Measurements from ENCODE around the gene OR1J2. TPM values are rescaled to one million over a fixed set of nuclear protein-coding genes. Genes with fewer than 3 reads are reported as not detected.

The OR1J2 gene, protein sequence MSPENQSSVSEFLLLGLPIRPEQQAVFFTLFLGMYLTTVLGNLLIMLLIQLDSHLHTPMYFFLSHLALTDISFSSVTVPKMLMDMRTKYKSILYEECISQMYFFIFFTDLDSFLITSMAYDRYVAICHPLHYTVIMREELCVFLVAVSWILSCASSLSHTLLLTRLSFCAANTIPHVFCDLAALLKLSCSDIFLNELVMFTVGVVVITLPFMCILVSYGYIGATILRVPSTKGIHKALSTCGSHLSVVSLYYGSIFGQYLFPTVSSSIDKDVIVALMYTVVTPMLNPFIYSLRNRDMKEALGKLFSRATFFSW
- total RNA-seq (2014; rRNA removed; shearing (Covaris generic)) = 0.22 TPM in 1 of 2 replicates, not detected in the other
- 0.20 and 0.28 TPM in 2 replicates for polyA plus RNA-seq (2016; fragmentation: Nextera tagmentation; extraction: Ambion mirVana)

DNA sequence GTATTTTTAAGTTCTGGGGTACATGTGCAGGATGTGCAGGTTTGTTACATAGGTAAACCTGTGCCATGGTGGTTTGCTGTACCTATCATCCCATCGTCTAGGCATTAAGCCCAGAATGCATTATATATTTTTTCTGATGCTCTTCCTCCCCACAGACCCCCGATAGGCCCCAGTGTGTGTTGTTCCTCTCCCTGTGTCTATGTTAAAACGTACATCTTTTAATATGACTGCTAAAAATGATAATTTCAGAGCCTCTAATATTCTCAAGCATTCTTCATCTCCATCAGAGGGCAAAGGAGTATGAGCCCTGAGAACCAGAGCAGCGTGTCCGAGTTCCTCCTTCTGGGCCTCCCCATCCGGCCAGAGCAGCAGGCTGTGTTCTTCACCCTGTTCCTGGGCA, at the start of gene OR1J2:
TSS of gene OR1J2 (plus strand) at position 301 of the 400 bp plus-strand sequence. CDS start at position 301, 0 bp downstream.
- in situ Hi-C loops (cut with MboI) = no loop called here
- no peak for DNase-seq
- Histone ChIP-seq H3K36me3 (ENCODE audit: low read depth) (no peaks in the 10 kb centered on the region), H2AFZ (no peak within 1 kb of the TSS), H3K4me1 (ENCODE audit: insufficient read depth) (no peaks in the 10 kb centered on the region; the same call in 1 of the 2 replicates), H4K20me1 (ENCODE audit: insufficient read depth) (no peaks in the 10 kb centered on the region), H3K27ac (no peak within 1 kb of the TSS), H3F3A (ENCODE audit: insufficient read depth) (no peaks in the 10 kb centered on the region), H3K9ac (no peak within 1 kb of the TSS), H3K27me3 (replicated peaks; ENCODE audit: insufficient read depth) (no peaks in the 10 kb centered on the region), H3K4me3 (no peak within 1 kb of the TSS), H3K9me3 (ENCODE audit: low read depth) (no peaks in the 10 kb centered on the region), H3K4me2 (ENCODE audit: unreplicated experiment) (no peak within 1 kb of the TSS), H3K9me2 (ENCODE audit: insufficient read depth) (peaks cover 3% of the 10 kb centered on the region; the same call in 1 of the 2 replicates), H3K79me2 (ENCODE audit: insufficient read depth) (no peaks in the 10 kb centered on the region)
- 57 to 60% methylated on average over 6 of the region's 6 CpGs for WGBS, 2 experiments (ENCODE audit: low coverage in 1 of 2, low lambda C conversion rate in 2 of 2, missing lambda C conversion rate in 2 of 2)
- TF ChIP-seq EZH2phosphoT487 (IDR thresholded peaks at IDR 0.05; ENCODE audit: insufficient read depth, low read depth) = no peak

DNA sequence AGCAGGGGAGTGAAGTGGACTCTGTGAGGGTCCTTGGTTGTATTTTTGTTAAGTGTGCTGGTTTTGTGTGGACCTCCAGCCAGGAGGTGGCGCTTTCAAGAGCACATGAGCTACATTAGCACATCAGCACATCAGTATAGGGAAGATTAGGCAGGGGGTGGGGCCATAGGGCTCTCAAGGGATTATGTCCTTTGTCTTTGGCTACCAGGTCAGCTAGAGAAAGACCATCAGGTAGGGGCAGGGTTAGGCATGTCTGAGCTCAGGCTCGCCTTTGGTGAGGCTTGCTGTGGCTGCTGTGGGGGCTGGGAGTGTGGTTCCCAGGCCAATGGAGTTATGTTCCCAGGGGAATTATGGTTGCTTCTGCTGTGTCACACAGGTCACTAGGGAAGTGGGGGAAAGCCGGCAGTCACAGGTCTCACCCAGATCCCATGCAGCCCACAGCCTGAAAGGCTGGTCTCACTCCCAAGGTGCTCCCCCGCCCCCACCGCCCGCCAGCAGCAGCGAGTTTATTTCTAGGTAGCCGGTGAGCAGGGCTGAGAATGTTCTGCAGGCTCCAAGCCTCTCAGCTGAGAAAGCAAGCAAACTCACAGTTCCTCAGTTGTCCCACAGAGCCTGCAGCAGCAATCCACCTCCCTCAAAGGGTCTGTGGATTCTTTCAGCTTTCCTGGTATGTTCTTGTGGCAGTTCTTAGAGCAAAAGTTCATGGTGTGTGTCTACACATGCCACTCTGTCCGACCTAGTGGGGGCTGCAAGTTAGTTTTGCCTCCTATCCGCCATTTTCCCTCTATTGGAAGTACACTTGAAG, 46.6 kb upstream of the OR1J2 start:
- no peaks in the 10 kb centered on the region for H3K79me2 ChIP-seq (ENCODE audit: insufficient read depth)
- no peaks in the 10 kb centered on the region for H3K36me3 ChIP-seq (ENCODE audit: low read depth)
- H3K4me2 ChIP-seq (ENCODE audit: unreplicated experiment) = peak overlapping the region; percentile 84
- H3K27me3 ChIP-seq (replicated peaks; ENCODE audit: insufficient read depth) = no peaks in the 10 kb centered on the region
- in situ Hi-C loops (cut with MboI) = no loop called here
- no peak overlapping the region for H3K27ac ChIP-seq
- H3K9me2 ChIP-seq (ENCODE audit: insufficient read depth) = no peaks in the 10 kb centered on the region
- H2AFZ ChIP-seq = peak overlapping the region; percentile 84
- no peaks in the 10 kb centered on the region for H3K9me3 ChIP-seq (ENCODE audit: low read depth)
- no peak for DNase-seq
- H3K4me1 ChIP-seq (ENCODE audit: insufficient read depth) = peaks cover 17% of the 10 kb centered on the region
- peak overlapping the region; percentile 73 for H3K9ac ChIP-seq
- no peaks in the 10 kb centered on the region for H4K20me1 ChIP-seq (ENCODE audit: insufficient read depth)
- WGBS, 2 experiments (ENCODE audit: low coverage in 1 of 2, low lambda C conversion rate in 2 of 2, missing lambda C conversion rate in 2 of 2) = 70 to 75% methylated on average over 10 of the region's 10 CpGs
- H3F3A ChIP-seq (ENCODE audit: insufficient read depth) = peaks cover 12% of the 10 kb centered on the region
- peak overlapping the region; percentile 76 for H3K4me3 ChIP-seq
- TF ChIP-seq EZH2phosphoT487 (IDR thresholded peaks at IDR 0.05; ENCODE audit: insufficient read depth, low read depth) (no peak), EZH2 (IDR thresholded peaks at IDR 0.05; ENCODE audit: insufficient read depth, poor library complexity, severe bottlenecking) (no peak)

DNA sequence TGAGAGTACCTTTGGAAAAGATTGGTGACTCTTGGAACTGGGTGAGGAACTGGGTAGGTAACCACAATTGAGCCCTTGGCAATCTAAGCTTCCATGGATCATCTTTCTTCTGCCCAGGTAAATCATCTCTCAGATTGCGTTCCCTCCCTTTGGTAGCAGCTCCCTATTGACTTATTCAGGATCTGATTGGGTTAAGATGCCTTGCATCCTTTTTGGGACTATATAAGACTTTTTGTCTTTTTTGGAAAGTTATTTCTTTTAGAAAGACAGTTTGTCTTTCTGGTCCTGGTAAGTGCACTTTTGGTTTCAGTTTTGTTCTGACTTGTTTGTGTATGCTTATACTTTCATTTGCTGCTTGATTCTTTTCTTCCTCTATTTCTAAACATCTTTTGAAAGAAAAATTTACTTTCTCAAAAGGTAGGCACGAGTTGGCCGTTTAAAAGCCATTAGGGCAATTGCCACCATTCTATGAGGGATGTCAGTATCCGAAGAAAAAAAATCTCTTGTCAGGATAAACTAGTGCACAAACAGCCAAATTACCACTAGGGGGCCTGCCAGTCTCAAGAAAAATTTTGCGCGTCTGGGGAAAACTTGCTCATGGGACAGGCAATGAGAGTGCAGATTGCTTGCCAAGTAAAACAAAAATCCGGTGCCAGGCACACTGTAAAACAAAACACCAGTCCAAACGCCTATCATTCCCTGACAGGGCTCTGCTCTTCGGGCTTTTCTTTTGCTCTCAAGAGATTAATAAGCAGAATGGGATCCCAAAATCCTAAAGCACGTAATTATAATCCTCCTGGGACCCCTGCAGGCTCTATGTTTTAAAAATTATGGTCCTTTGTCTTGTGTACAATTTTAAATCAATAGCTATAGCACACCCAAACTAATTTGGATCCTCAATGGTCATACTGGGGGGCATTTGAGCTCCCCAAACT, 45.7 kb upstream of the OR1J2 start:
- WGBS, 2 experiments (ENCODE audit: low coverage in 1 of 2, low lambda C conversion rate in 2 of 2, missing lambda C conversion rate in 2 of 2) = 10% methylated on average over 10 of the region's 10 CpGs
- no peaks in the 10 kb centered on the region for H3K27me3 ChIP-seq (replicated peaks; ENCODE audit: insufficient read depth)
- no peaks in the 10 kb centered on the region for H3K9me3 ChIP-seq (ENCODE audit: low read depth)
- H3F3A ChIP-seq (ENCODE audit: insufficient read depth) = peaks cover 20% of the 10 kb centered on the region
- H3K9me2 ChIP-seq (ENCODE audit: insufficient read depth) = no peaks in the 10 kb centered on the region
- peak overlapping the region; percentile 84 for H2AFZ ChIP-seq
- DNase-seq = peak; percentile 97
- in situ Hi-C loops (cut with MboI) = loop anchor here (5.0 kb wide), 1 partner anchor 347 kb away; no protein-coding TSS in a partner anchor
- peaks cover 25% of the 10 kb centered on the region for H3K4me1 ChIP-seq (ENCODE audit: insufficient read depth)
- H3K27ac ChIP-seq = peak overlapping the region; percentile 43
- no peaks in the 10 kb centered on the region for H3K36me3 ChIP-seq (ENCODE audit: low read depth)
- H3K4me2 ChIP-seq (ENCODE audit: unreplicated experiment) = peak overlapping the region; percentile 84
- no peaks in the 10 kb centered on the region for H4K20me1 ChIP-seq (ENCODE audit: insufficient read depth)
- H3K9ac ChIP-seq = peak overlapping the region; percentile 73
- TF ChIP-seq EZH2 (IDR thresholded peaks at IDR 0.05; ENCODE audit: insufficient read depth, poor library complexity, severe bottlenecking) = no peak
- no peak for TF ChIP-seq EZH2phosphoT487 (IDR thresholded peaks at IDR 0.05; ENCODE audit: insufficient read depth, low read depth)
- peak overlapping the region; percentile 76 for H3K4me3 ChIP-seq
- H3K79me2 ChIP-seq (ENCODE audit: insufficient read depth) = 0 out of 2 replicates have a peak, but pooled peaks cover 4% of the 10 kb centered on the region

All from GM23248 (cell line).